Keratinocyte (primary cell): Measurements from ENCODE around the gene NR1I3. TPM values are rescaled to one million over a fixed set of nuclear protein-coding genes. Genes with fewer than 3 reads are reported as not detected.

Experiments used
- DNase-seq: peaks from one replicate; pipeline ENCODE4 v3.0.0-alpha.2; 2011; ENCODE audit warnings: low read depth, missing footprints, low spot score
- FAIRE-seq: peaks from 2 replicates; lab custom pipeline; 2011; peaks lifted over from hg19 to GRCh38; lab: Jason Lieb, UNC
- H2AFZ ChIP-seq: 2 replicates; pipeline ENCODE4 v1.6.0; 2012; ENCODE audit warnings: low read length, control low read depth, inconsistent platforms; ENCODE audit not compliant: control insufficient read depth
- H3K27ac ChIP-seq: 2 replicates; pipeline ENCODE4 v1.5.1; 2011; ENCODE audit warnings: low read length; ENCODE audit not compliant: control insufficient read depth, insufficient read depth
- H3K27me3 ChIP-seq: 3 replicates; pipeline ENCODE4 v1.6.0; 2011; ENCODE audit warnings: low read length; ENCODE audit not compliant: control insufficient read depth, insufficient read depth; ENCODE audit errors: extremely low read depth
- H3K36me3 ChIP-seq, 2 experiments: 2 replicates in 1 of 2; 3 replicates in 1 of 2; pipeline ENCODE4 v1.5.1; 2011; ENCODE audit warnings: low read length in 2 of 2, mild to moderate bottlenecking in 1 of 2; ENCODE audit not compliant: control insufficient read depth in 2 of 2, insufficient read depth in 2 of 2; ENCODE audit errors: extremely low read depth in 1 of 2
- H3K4me1 ChIP-seq: 3 replicates; pipeline ENCODE4 v1.5.1; 2011; ENCODE audit warnings: low read length; ENCODE audit not compliant: control insufficient read depth, insufficient read depth; ENCODE audit errors: extremely low read depth
- H3K4me2 ChIP-seq: 3 replicates; pipeline ENCODE4 v1.6.0; 2011; ENCODE audit warnings: low read depth, low read length; ENCODE audit not compliant: control insufficient read depth, insufficient read depth; ENCODE audit errors: extremely low read depth
- H3K4me3 ChIP-seq, 3 experiments: fragments of 200-600 bp in 1 of 3; sonication (generic) in 1 of 3; 2 replicates in 2 of 3; 3 replicates in 1 of 3; pipeline ENCODE4 v1.5.1; 2011 to 2016; ENCODE audit warnings: low read length in 3 of 3, mild to moderate bottlenecking in 3 of 3, control low read depth in 2 of 3, inconsistent platforms in 1 of 3, low read depth in 1 of 3, mixed read lengths in 1 of 3, mixed run types in 1 of 3, moderate library complexity in 1 of 3; ENCODE audit not compliant: control insufficient read depth in 2 of 3, insufficient read depth in 2 of 3; ENCODE audit errors: extremely low read depth in 1 of 3
- H3K79me2 ChIP-seq: 2 replicates; pipeline ENCODE4 v1.6.0; 2012; ENCODE audit warnings: low read length; ENCODE audit not compliant: control insufficient read depth, insufficient read depth
- H3K9ac ChIP-seq: 3 replicates; pipeline ENCODE4 v1.6.0; 2011; ENCODE audit warnings: low read length; ENCODE audit not compliant: control insufficient read depth, insufficient read depth; ENCODE audit errors: extremely low read depth
- H3K9me1 ChIP-seq: 3 replicates; pipeline ENCODE4 v1.6.0; 2011; ENCODE audit warnings: low read length; ENCODE audit not compliant: control insufficient read depth, insufficient read depth; ENCODE audit errors: extremely low read depth
- H3K9me3 ChIP-seq: 2 replicates; pipeline ENCODE4 v1.5.1; 2012; ENCODE audit warnings: low read depth, low read length; ENCODE audit not compliant: control insufficient read depth
- H4K20me1 ChIP-seq: 3 replicates; pipeline ENCODE4 v1.6.0; 2011; ENCODE audit warnings: low read length; ENCODE audit not compliant: control insufficient read depth, insufficient read depth; ENCODE audit errors: extremely low read depth
- CTCF ChIP-seq, 3 experiments: IDR thresholded peaks in 1 of 3; conservative IDR thresholded peaks in 1 of 3; optimal IDR thresholded peaks in 1 of 3; 2 replicates in 2 of 3; 3 replicates in 1 of 3; pipeline versions ENCODE3 to v1.5.1; 2011; ENCODE audit warnings: low read length in 3 of 3, mild to moderate bottlenecking in 3 of 3, moderate library complexity in 2 of 3, control low read depth in 1 of 3, inconsistent platforms in 1 of 3; ENCODE audit not compliant: insufficient read depth in 2 of 3; ENCODE audit errors: extremely low read depth in 1 of 3
- EZH2 ChIP-seq: IDR thresholded peaks from one replicate; pipeline ENCODE4 v1.6.1; 2012; ENCODE audit warnings: inconsistent platforms, mild to moderate bottlenecking, low read length, moderate library complexity
- dilution Hi-C: fragments of 300-500 bp; cut with MboI; formaldehyde crosslinking; loops from one replicate; pipeline ENCODE4 v1.7.0; 2020; ENCODE audit warnings: low sequenced_read_pairs; ENCODE audit not compliant: extremely low pct_ligation_motif_present
- polyA plus RNA-seq, 5 experiments: library from polyadenylated mRNA; depleted of rRNA in 3 of 5; stranded (reverse) in 3 of 5; stranded (forward) in 1 of 5; unstranded in 1 of 5; fragments of >200 nt; gene quantifications; 1 replicate in 1 of 5; 2 replicates in 3 of 5; 3 replicates in 1 of 5; pipeline versions ENCODE4 v1.2.1 to v1.2.3, GENCODE V29; 2011 to 2012; ENCODE audit warnings: missing spikeins in 2 of 5, low read depth in 1 of 5, low replicate concordance in 1 of 5

NR1I3 gene
- polyA plus RNA-seq, 1 donor (not counting 4 experiments of a cell fraction or from before 2014, with no cell fraction given), result not detected

GRCh38 chr1:161207173-161207572 lies 30.8 kb downstream of the NR1I3 start:
- H3K9me1 ChIP-seq, result no peaks in the 10 kb centered on the region
- no peak overlapping the region for H3K4me2 ChIP-seq
- no peaks in the 10 kb centered on the region for H3K9me3 ChIP-seq
- no peaks in the 10 kb centered on the region for H4K20me1 ChIP-seq
- no peak overlapping the region for H3K4me3 ChIP-seq
- H3K27ac ChIP-seq, result no peak overlapping the region
- FAIRE-seq, result no peak
- TF ChIP-seq EZH2, result no peak
- TF ChIP-seq CTCF (optimal IDR thresholded peaks at IDR 0.05 in 1 of 3, IDR thresholded peaks at IDR 0.05 in 1 of 3, conservative IDR thresholded peaks at IDR 0.05 in 1 of 3; ENCODE audit: extremely low read depth in 1 of 3, insufficient read depth in 2 of 3, low read length in 3 of 3), result no peak
- H3K36me3 ChIP-seq, result peaks cover 22 to 40% of the 10 kb centered on the region in 2 experiments
- H3K4me1 ChIP-seq, result peaks cover 3% of the 10 kb centered on the region
- H2AFZ ChIP-seq, result no peak overlapping the region
- H3K27me3 ChIP-seq, result no peaks in the 10 kb centered on the region
- H3K9ac ChIP-seq, result no peak overlapping the region
- dilution Hi-C loops, result no loop called here
- DNase-seq, result no peak
- H3K79me2 ChIP-seq, result peaks cover 21% of the 10 kb centered on the region

GRCh38 chr1:161206411-161207140 lies 31.4 kb downstream of the NR1I3 start:
- Histone ChIP-seq H3K9me1 (no peaks in the 10 kb centered on the region), H4K20me1 (no peaks in the 10 kb centered on the region), H3K27ac (no peak overlapping the region), H3K4me1 (peaks cover 7% of the 10 kb centered on the region), H3K4me2 (no peak overlapping the region), H2AFZ (no peak overlapping the region), H3K36me3 (peaks cover 20 to 35% of the 10 kb centered on the region in 2 experiments), H3K79me2 (peaks cover 21% of the 10 kb centered on the region), H3K9me3 (no peaks in the 10 kb centered on the region), H3K27me3 (no peaks in the 10 kb centered on the region), H3K9ac (no peak overlapping the region), H3K4me3 (no peak overlapping the region)
- dilution Hi-C loops, result no loop called here
- FAIRE-seq (no peak), DNase-seq (no peak)
- TF ChIP-seq EZH2 (no peak), CTCF (optimal IDR thresholded peaks at IDR 0.05 in 1 of 3, IDR thresholded peaks at IDR 0.05 in 1 of 3, conservative IDR thresholded peaks at IDR 0.05 in 1 of 3; ENCODE audit: extremely low read depth in 1 of 3, insufficient read depth in 2 of 3, low read length in 3 of 3) (no peak)
